Hypothalamus (tissue), 51 donors: ENCODE measurements around the gene DAG1.

Experiments
- DNase-seq, 51 donors: peaks; one replicate each; lab custom pipeline; 2025; lab: John Stamatoyannopoulos, UW

Gene DAG1

GRCh38 chr3:49512781-49513355 is 42.8 kb downstream of the DAG1 start:
- DNase-seq = no peak

- DNase-seq = no peak
Measured at GRCh38 chr3:49513494-49514124, 43.5 kb downstream of the DAG1 start.

- no peak for DNase-seq
Measured at GRCh38 chr3:49518016-49518415, 47.9 kb downstream of the DAG1 start.

- DNase-seq = no peak
Measured at GRCh38 chr3:49518441-49518840, 48.4 kb downstream of the DAG1 start.

GRCh38 chr3:49519296-49519695 is 49.2 kb downstream of the DAG1 start:
- peak in 45 of 51 donors; percentile 19 to 88 (median 56) for DNase-seq

GRCh38 chr3:49519916-49520385 is 49.9 kb downstream of the DAG1 start:
- DNase-seq = no peak

- DNase-seq = no peak
Measured at GRCh38 chr3:49523756-49524747, 54.0 kb downstream of the DAG1 start.

GRCh38 chr3:49529567-49529966 is 59.5 kb downstream of the DAG1 start:
- no peak for DNase-seq

GRCh38 chr3:49530231-49530630 is 60.2 kb downstream of the DAG1 start:
- no peak for DNase-seq

GRCh38 chr3:49530701-49531100 is 60.6 kb downstream of the DAG1 start:
- DNase-seq = no peak

- no peak for DNase-seq
Measured at GRCh38 chr3:49531218-49531617, 61.2 kb downstream of the DAG1 start.

GRCh38 chr3:49531715-49532114 is 61.6 kb downstream of the DAG1 start:
- no peak for DNase-seq

GRCh38 chr3:49533031-49533430 is 63.0 kb downstream of the DAG1 start:
- DNase-seq = no peak

- DNase-seq = peak in 1 of 51 donors; percentile 6
Measured at GRCh38 chr3:49533786-49534519, 63.9 kb downstream of the DAG1 start.

- DNase-seq = peak in 43 of 51 donors; percentile 4 to 92 (median 59)
Measured at GRCh38 chr3:49534581-49535441, 64.7 kb downstream of the DAG1 start.

- no peak for DNase-seq
Measured at GRCh38 chr3:49535971-49536874, 66.2 kb downstream of the DAG1 start.

- no peak for DNase-seq
Measured at GRCh38 chr3:49536875-49537533, 66.9 kb downstream of the DAG1 start.
